ENCODE results near the gene SPECC1L.

The SPECC1L gene

GRCh38 chr22:24420072-24420976 lies 149.7 kb downstream of the SPECC1L start:
- H3K4me1 ChIP-seq (ENCODE audit: insufficient read depth, low read length, poor library complexity, severe bottlenecking) = peaks cover 1% of the 10 kb centered on the region
- H3K79me2 ChIP-seq (ENCODE audit: insufficient read depth, low read length) = no peaks in the 10 kb centered on the region
- no peaks in the 10 kb centered on the region for H4K20me1 ChIP-seq (ENCODE audit: insufficient read depth, low read length, poor library complexity, severe bottlenecking)
- no peak overlapping the region for H2AFZ ChIP-seq (ENCODE audit: low read length)
- H3K9ac ChIP-seq (ENCODE audit: low read depth, low read length, poor library complexity, severe bottlenecking) = no peak overlapping the region
- no peaks in the 10 kb centered on the region for H3K9me2 ChIP-seq (replicated peaks; ENCODE audit: low read depth, low read length)
- no peaks in the 10 kb centered on the region for H3F3A ChIP-seq (ENCODE audit: low read depth)
- H3K36me3 ChIP-seq (ENCODE audit: insufficient read depth, low read length) = peaks cover 19% of the 10 kb centered on the region; the same call in 1 of the 2 replicates
- H3K27me3 ChIP-seq (ENCODE audit: insufficient read depth, low read length, poor library complexity, severe bottlenecking) = no peaks in the 10 kb centered on the region
- TF ChIP-seq, protein P1, sequence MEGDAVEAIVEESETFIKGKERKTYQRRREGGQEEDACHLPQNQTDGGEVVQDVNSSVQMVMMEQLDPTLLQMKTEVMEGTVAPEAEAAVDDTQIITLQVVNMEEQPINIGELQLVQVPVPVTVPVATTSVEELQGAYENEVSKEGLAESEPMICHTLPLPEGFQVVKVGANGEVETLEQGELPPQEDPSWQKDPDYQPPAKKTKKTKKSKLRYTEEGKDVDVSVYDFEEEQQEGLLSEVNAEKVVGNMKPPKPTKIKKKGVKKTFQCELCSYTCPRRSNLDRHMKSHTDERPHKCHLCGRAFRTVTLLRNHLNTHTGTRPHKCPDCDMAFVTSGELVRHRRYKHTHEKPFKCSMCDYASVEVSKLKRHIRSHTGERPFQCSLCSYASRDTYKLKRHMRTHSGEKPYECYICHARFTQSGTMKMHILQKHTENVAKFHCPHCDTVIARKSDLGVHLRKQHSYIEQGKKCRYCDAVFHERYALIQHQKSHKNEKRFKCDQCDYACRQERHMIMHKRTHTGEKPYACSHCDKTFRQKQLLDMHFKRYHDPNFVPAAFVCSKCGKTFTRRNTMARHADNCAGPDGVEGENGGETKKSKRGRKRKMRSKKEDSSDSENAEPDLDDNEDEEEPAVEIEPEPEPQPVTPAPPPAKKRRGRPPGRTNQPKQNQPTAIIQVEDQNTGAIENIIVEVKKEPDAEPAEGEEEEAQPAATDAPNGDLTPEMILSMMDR (conservative IDR thresholded peaks at IDR 0.05; ENCODE audit: low read length) = no peak
- no peak for TF ChIP-seq EZH2phosphoT487 (IDR thresholded peaks at IDR 0.05; ENCODE audit: borderline replicate concordance)
- no peak overlapping the region for H3K4me3 ChIP-seq (ENCODE audit: low read length, poor library complexity, severe bottlenecking)
- H3K9me3 ChIP-seq (ENCODE audit: insufficient read depth, low read depth, low read length) = no peaks in the 10 kb centered on the region
- H3K4me2 ChIP-seq (ENCODE audit: low read depth, low read length, poor library complexity, severe bottlenecking) = no peak overlapping the region

DNA sequence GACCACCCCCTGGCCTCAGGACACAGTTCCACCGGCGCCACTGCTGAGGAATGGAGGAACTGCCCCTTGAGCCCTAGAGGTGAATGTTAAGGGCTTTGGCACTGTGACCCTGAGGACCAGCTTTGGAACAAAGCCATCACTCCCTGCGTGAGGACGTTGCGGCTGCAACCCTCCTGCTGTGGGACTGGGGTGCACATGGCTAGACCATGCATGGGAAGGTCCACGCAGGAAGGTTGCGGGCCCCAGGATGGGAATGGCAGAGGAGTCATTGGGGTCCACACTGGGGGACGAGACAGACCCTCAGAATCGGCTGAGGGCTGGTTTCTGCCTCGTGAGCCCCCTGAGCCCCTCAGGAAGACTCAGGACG lies 150.3 kb downstream of the SPECC1L start:
- Histone ChIP-seq H3K36me3 (ENCODE audit: insufficient read depth, low read length) (peaks cover 13% of the 10 kb centered on the region; the same call in 1 of the 2 replicates), H3K79me2 (ENCODE audit: insufficient read depth, low read length) (no peaks in the 10 kb centered on the region), H3K27me3 (ENCODE audit: insufficient read depth, low read length, poor library complexity, severe bottlenecking) (no peaks in the 10 kb centered on the region), H3K4me3 (ENCODE audit: low read length, poor library complexity, severe bottlenecking) (no peak overlapping the region), H4K20me1 (ENCODE audit: insufficient read depth, low read length, poor library complexity, severe bottlenecking) (no peaks in the 10 kb centered on the region), H2AFZ (ENCODE audit: low read length) (no peak overlapping the region), H3K4me2 (ENCODE audit: low read depth, low read length, poor library complexity, severe bottlenecking) (no peak overlapping the region), H3K4me1 (ENCODE audit: insufficient read depth, low read length, poor library complexity, severe bottlenecking) (peaks cover 8% of the 10 kb centered on the region), H3F3A (ENCODE audit: low read depth) (no peaks in the 10 kb centered on the region), H3K9ac (ENCODE audit: low read depth, low read length, poor library complexity, severe bottlenecking) (no peak overlapping the region), H3K9me2 (replicated peaks; ENCODE audit: low read depth, low read length) (no peaks in the 10 kb centered on the region), H3K9me3 (ENCODE audit: insufficient read depth, low read depth, low read length) (no peaks in the 10 kb centered on the region)
- TF ChIP-seq EZH2phosphoT487 (IDR thresholded peaks at IDR 0.05; ENCODE audit: borderline replicate concordance) = no peak
- TF ChIP-seq, protein P1 (conservative IDR thresholded peaks at IDR 0.05; ENCODE audit: low read length) = no peak

GRCh38 chr22:24421428-24421931 lies 150.8 kb downstream of the SPECC1L start:
- Histone ChIP-seq H3K4me3 (ENCODE audit: low read length, poor library complexity, severe bottlenecking) (no peak overlapping the region), H3F3A (ENCODE audit: low read depth) (no peaks in the 10 kb centered on the region), H3K9ac (ENCODE audit: low read depth, low read length, poor library complexity, severe bottlenecking) (no peak overlapping the region), H3K27me3 (ENCODE audit: insufficient read depth, low read length, poor library complexity, severe bottlenecking) (no peaks in the 10 kb centered on the region), H2AFZ (ENCODE audit: low read length) (no peak overlapping the region), H3K79me2 (ENCODE audit: insufficient read depth, low read length) (no peaks in the 10 kb centered on the region), H3K9me2 (replicated peaks; ENCODE audit: low read depth, low read length) (no peaks in the 10 kb centered on the region), H3K9me3 (ENCODE audit: insufficient read depth, low read depth, low read length) (no peaks in the 10 kb centered on the region), H3K4me2 (ENCODE audit: low read depth, low read length, poor library complexity, severe bottlenecking) (no peak overlapping the region), H3K36me3 (ENCODE audit: insufficient read depth, low read length) (peaks cover 8% of the 10 kb centered on the region; the same call in 1 of the 2 replicates), H4K20me1 (ENCODE audit: insufficient read depth, low read length, poor library complexity, severe bottlenecking) (no peaks in the 10 kb centered on the region), H3K4me1 (ENCODE audit: insufficient read depth, low read length, poor library complexity, severe bottlenecking) (peaks cover 13% of the 10 kb centered on the region)
- TF ChIP-seq, protein P1 (conservative IDR thresholded peaks at IDR 0.05; ENCODE audit: low read length) = peak; percentile 67
- TF ChIP-seq EZH2phosphoT487 (IDR thresholded peaks at IDR 0.05; ENCODE audit: borderline replicate concordance) = no peak

All from Loucy (cell line).